NCI-H2227 (cell line): ENCODE measurements around the gene CIB1.
"Not testable (repeated sequence)": the region's sequence is repeated elsewhere in the genome, so short reads cannot be mapped to it uniquely, and the experiment has no call there.

ENCODE experiments used
- DNase-seq: peaks from one replicate; lab custom pipeline; 2025; ENCODE audit not compliant: unreplicated experiment; lab: John Stamatoyannopoulos, UW

Gene CIB1

GRCh38 chr15:90233387-90234095 lies at the start of gene CIB1:
Gene CIB1 (minus strand): TSS chr15:90233941. CDS start chr15:90233885, 56 bp downstream.
- DNase-seq, result peak; percentile 93

- not testable (repeated sequence) for DNase-seq
These were observed 47.9 kb upstream of the CIB1 start for GRCh38 chr15:90281637-90282036.

DNA sequence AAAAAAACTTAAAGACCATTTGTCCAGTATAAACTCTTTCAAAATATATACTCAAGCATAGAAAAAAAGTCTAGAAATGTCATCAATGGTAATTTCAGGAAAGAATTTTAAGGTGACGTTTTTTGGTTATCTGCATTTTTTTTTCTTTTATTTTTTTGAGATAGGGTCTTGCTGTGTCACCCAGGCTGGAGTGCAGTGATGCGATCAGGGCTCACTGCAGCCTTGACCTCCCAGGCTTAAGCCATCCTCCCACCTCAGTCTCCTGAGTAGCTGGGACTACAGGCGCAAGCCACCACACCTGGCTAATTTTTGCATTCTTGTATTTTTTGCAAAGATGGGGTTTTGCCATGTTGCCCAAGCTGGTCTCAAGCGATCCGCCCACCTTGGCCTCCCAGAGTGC lies 47.0 kb upstream of the CIB1 start:
- DNase-seq, result not testable (repeated sequence)

DNA sequence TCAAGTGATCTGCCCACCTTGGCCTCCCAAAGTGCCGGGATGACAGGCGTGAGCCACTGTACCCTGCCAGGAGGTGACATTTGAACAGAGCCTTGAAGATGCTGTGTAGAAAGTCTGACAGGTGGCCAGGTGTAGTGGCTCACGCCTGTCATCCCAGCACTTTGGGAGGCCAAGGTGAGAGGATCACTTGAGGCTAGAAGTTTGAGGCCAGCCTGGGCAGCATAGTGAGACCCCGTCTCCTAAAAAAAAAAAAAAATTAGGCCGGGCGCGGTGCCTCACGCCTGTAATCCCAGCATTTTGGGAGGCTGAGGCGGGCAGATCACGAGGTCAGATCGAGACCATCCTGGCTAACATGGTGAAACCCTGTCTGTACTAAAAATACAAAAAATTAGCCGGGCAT lies 44.7 kb upstream of the CIB1 start:
- DNase-seq, result not testable (repeated sequence)

- no peak for DNase-seq
These were observed 37.9 kb upstream of the CIB1 start for GRCh38 chr15:90271459-90272166.

DNA sequence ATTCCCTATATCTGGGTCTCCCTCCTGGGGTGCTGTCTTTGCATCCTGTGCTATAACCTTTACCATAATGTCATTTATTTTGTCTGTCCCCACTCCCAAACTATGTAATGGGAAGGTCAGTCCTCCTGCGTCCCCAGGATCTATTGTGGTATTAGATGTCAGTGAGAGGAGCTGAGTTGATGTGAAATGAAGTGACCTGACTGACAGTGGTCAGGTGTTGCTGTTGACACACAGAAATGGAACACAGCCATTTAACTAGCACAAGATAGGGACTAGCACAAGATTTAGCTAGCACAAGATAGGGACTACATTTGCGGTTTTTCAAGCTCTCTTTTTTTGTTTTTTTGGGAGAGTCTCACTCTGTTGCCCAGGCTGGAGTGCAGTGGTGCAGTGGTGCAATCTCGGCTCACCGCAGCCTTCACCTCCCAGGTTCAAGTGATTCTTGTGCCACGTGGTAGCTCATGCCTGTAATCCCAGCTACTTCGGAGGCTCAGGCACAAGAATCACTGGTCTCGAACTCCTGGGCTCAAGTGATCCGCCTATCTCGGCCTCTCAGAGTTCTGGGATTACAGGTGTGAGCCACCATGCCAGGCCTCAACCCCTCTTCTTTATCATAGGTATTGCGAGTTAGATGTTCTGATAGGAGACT lies 36.9 kb upstream of the CIB1 start:
- DNase-seq, result no peak

DNA sequence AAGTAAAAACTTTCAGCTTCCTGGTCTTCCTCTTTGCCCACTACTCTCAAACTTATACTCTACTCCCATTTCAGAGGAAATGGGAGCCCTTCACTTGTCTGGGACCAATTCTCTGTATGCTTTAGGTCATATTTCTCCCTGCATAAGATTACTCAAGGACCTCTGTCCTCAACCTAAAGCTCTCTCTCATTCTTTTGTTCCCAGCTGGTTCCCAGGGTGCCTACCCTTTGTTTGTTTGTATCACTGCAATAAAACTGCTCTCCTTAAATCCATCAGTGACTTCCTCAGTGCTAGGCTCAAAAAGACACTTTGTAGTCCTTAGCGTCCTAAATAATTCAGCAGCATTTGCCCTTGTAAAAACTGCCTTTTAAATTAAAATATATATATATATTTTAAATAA lies 34.7 kb upstream of the CIB1 start:
- no peak for DNase-seq

DNA sequence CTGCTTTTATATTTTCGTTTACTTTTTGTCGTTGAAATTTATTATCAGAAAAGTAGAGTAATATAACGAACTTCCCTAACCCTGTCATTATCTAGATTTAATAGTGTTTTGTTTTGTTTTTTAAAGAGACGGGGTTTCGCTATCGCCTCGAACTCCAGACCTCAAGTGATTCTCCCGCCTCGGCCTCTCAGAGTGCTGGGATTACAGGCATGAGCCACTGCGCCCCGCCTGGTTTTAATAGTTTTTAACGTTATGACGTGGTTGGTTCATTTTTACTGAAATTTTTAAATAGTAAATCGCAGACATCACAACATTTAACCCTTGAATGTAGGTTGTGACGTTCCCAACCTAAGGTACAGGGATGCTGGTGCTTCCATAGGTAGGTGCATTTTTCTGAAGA lies 32.7 kb upstream of the CIB1 start:
- DNase-seq, result peak; percentile 13

DNA sequence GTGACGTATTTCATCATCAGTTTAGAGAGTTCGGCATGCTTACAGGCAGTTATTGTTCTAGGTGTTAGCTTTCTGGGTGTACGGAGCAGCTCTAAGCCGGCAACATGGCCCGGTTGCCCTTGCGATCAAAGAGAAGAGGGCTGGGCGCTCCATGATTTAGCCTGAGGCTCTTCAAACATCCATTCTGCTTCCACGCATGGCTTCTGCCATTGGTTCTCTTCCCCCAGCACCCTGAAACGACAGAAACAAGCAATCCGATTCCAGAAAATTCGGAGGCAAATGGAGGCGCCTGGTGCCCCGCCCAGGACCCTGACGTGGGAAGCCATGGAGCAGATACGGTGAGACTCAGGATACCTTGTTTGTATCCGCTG lies 32.3 kb upstream of the CIB1 start:
- DNase-seq, result peak; percentile 35

- peak; percentile 87 for DNase-seq
These were observed 31.7 kb upstream of the CIB1 start, which contains the start of gene NGRN for GRCh38 chr15:90265271-90266060. Gene NGRN (plus strand): TSS chr15:90265672. CDS start chr15:90265713, 41 bp downstream.

GRCh38 chr15:90264671-90265070 lies 30.9 kb upstream of the CIB1 start:
- DNase-seq, result no peak

DNA sequence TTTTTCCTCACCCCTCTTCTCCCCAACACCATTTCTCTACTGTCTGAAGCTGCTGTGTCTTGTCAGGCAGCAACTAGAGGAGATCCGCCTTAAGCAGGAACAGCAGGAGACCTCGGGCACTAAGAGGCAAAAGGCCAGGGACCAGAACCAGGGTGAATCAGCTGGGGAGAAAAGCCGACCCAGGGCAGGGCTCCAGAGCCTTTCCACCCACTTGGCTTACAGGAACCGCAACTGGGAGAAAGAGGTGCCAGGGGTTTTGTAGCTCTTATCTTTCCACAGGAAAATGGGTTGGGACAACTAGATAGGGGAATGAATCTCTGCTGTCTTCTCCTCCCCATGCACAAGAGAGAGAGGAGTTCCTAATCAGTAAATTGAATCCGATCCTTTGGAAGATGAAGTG lies 28.7 kb upstream of the CIB1 start:
- no peak for DNase-seq

DNA sequence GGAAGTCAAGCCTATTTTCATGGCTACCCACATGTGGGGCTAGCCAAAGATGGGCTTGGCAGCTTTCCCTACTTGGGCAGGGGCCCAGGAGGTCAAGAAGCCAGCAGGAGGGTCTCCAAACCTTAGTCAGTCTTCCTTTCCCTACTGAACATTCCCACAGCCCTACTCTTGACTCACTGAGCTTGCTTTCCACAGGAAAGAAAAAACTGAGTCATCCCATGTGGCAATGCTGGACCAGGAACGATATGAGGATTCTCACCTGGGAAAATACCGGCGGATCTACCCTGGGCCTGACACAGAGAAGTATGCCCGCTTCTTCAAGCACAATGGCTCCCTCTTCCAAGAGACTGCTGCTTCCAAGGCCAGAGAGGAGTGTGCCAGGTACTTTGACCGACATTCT lies 28.1 kb upstream of the CIB1 start:
- no peak for DNase-seq

DNA sequence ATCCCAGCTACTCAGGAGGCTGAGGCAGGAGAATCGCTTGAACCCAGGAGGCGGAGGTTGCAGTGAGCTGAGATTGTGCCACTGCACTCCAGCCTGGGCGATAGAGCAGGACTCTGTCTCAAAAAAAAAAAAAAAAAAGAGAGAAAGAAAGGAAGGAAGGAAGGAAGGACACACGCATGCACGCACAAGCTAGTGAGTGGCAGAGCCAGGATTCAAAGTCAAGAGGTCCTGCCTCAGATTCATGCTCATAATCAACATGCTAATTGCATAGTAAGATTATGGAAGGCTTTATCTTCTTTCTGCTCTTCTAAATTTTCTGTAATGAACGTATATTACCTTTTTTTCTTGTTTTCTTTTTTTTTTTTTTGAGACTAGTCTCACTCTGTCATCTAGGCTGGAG lies 27.0 kb upstream of the CIB1 start:
- not testable (repeated sequence) for DNase-seq

DNA sequence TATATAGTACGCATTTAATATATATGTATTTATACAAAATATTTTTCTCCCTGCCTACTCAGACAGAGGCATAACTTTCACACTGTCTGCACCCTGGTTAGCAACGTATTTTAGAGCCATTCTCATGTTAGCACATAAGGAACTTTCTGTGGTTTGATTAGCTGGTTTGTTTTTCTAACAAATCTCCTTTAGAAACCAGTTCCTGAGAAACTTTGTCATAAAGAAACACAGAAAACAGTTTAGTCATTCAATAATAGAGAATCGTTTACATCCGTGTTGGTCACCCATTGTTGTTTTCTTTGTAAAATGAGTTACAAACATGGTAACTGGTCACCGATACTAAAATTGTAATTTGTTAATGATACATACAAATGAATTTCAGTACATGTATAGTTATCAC lies 25.8 kb upstream of the CIB1 start:
- no peak for DNase-seq

- no peak for DNase-seq
These were observed 24.0 kb upstream of the CIB1 start for GRCh38 chr15:90257776-90258175.

- DNase-seq, result peak; percentile 93
These were observed 15.6 kb upstream of the CIB1 start, which contains the start of gene TTLL13 for GRCh38 chr15:90249203-90249863. Gene TTLL13 (plus strand): TSS chr15:90249556. CDS start chr15:90250631, 1,075 bp downstream.

DNA sequence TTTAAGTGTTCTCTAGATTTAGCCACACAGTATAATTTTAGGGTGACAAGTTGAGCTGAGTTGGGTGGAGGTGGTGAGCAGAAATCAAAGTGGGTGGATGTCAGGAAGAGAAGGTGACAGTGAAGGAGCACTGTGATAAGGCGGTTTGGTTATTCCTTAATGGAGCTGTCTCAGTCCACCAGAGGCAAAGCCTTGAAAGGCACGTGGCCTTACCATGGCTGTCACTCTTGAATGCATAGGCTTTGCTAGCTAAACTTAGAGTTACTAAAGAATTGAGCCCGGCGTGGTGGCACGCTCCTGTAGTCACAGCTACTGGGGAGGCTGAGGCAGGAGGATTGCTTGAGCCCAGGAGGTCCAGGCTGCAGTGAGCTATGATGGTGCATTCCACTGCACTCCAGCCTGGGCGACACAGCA lies 15.1 kb upstream of the CIB1 start:
- peak; percentile 14 for DNase-seq

DNA sequence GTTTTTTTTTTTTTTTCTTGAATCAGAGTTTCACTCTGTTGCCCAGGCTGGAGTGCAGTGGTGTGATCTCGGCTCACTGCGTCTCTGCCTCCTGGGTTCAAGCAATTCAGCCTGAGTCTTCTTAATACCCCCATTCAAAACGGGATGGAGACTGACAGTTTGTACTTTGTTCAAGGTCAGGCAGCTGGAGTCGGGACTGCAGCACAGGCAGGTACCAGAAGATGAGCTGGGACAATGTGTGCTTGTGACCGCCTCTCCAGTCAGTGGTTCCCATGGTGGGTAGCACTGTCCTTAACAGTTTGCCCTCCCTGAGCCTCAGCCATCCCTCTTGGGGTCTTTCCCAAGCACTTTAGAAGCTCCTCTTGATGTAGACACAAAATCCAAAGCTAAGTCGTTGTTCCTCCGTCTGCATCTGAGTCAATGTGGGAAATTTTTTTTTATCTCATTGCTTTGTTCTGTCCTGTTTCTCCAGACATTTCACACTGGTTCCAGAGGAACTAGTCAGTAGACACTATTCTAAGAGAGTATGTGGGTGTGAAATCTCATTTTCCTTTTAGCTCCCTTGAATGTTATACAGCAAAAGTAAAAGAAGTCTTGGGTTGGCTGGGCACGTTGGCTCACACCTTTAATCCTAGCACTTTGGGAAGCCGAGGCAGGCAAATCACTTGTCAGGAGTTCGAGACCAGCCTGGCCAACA lies 10.3 kb upstream of the CIB1 start:
- no peak for DNase-seq
